ENCODE results near the gene TRH.
"Not testable (repeated sequence)": the region's sequence is repeated elsewhere in the genome, so short reads cannot be mapped to it uniquely, and the experiment has no call there.

Gene TRH

GRCh38 chr3:130013246-130013645 lies 38.7 kb downstream of the TRH start:
- DNase-seq, result not testable (repeated sequence)

GRCh38 chr3:130014526-130014925 lies 40.0 kb downstream of the TRH start:
- DNase-seq, result no peak

GRCh38 chr3:130017661-130018060 lies 43.1 kb downstream of the TRH start:
- not testable (repeated sequence) for DNase-seq

GRCh38 chr3:130026146-130026829 lies 51.8 kb downstream of the TRH start:
- DNase-seq, result not testable (repeated sequence)

- not testable (repeated sequence) for DNase-seq
Measured at GRCh38 chr3:130027437-130027836, 52.9 kb downstream of the TRH start.

All from NCI-H187 (cell line).